Astrocyte (in vitro differentiated cells and primary cell): ENCODE results near the gene ATG4D. TPM values are rescaled to one million over a fixed set of nuclear protein-coding genes. Genes with fewer than 3 reads are reported as not detected.
A peak's percentile ranks its signal among the peaks of the same experiment; 100 is the strongest.

ENCODE experiments used
- DNase-seq: peaks from one replicate; pipeline ENCODE4 v3.0.0-alpha.2; 2010; ENCODE audit warnings: low read depth
- FAIRE-seq: peaks from 2 replicates; lab custom pipeline; 2011; peaks lifted over from hg19 to GRCh38; lab: Jason Lieb, UNC
- H2AFZ ChIP-seq: 2 replicates; pipeline ENCODE4 v1.6.0; 2012; ENCODE audit warnings: low read depth, low read length, inconsistent platforms
- H3K27ac ChIP-seq: 2 replicates; pipeline ENCODE4 v1.5.1; 2011; ENCODE audit warnings: low read depth, low read length, inconsistent platforms
- H3K27me3 ChIP-seq: 2 replicates; pipeline ENCODE4 v1.6.0; 2011; ENCODE audit warnings: low read length, inconsistent platforms; ENCODE audit not compliant: insufficient read depth
- H3K36me3 ChIP-seq: 2 replicates; pipeline ENCODE4 v1.5.1; 2011; ENCODE audit warnings: low read length, inconsistent platforms; ENCODE audit not compliant: insufficient read depth
- H3K4me1 ChIP-seq: 2 replicates; pipeline ENCODE4 v1.5.1; 2011; ENCODE audit warnings: low read length, inconsistent platforms; ENCODE audit not compliant: insufficient read depth
- H3K4me2 ChIP-seq: 2 replicates; pipeline ENCODE4 v1.6.0; 2012; ENCODE audit warnings: low read length, inconsistent platforms
- H3K4me3 ChIP-seq: 2 replicates; pipeline ENCODE4 v1.5.1; 2011; ENCODE audit warnings: low read depth, mild to moderate bottlenecking, low read length, inconsistent platforms; ENCODE audit not compliant: insufficient read depth
- H3K79me2 ChIP-seq: 2 replicates; pipeline ENCODE4 v1.6.0; 2012; ENCODE audit warnings: mild to moderate bottlenecking, low read length, inconsistent platforms; ENCODE audit not compliant: insufficient read depth
- H3K9ac ChIP-seq: 2 replicates; pipeline ENCODE4 v1.6.0; 2012; ENCODE audit warnings: mild to moderate bottlenecking, low read length, inconsistent platforms
- H3K9me3 ChIP-seq: 2 replicates; pipeline ENCODE4 v1.5.1; 2012; ENCODE audit warnings: low read depth, mild to moderate bottlenecking, low read length, inconsistent platforms; ENCODE audit not compliant: insufficient read depth
- H4K20me1 ChIP-seq: 2 replicates; pipeline ENCODE4 v1.6.0; 2012; ENCODE audit warnings: low read length, inconsistent platforms; ENCODE audit not compliant: insufficient read depth
- H3K27ac Mint-ChIP-seq: one replicate; pipeline ENCODE4 v1.8.0; 2021; ENCODE audit warnings: mild to moderate bottlenecking, mixed read lengths; ENCODE audit not compliant: unreplicated experiment
- H3K27me3 Mint-ChIP-seq: one replicate; pipeline ENCODE4 v1.8.0; 2021; ENCODE audit warnings: low read depth, mixed read lengths; ENCODE audit not compliant: unreplicated experiment
- H3K36me3 Mint-ChIP-seq: one replicate; pipeline ENCODE4 v1.8.0; 2021; ENCODE audit warnings: low read depth, mixed read lengths; ENCODE audit not compliant: unreplicated experiment
- H3K4me1 Mint-ChIP-seq: one replicate; pipeline ENCODE4 v1.8.0; 2021; ENCODE audit warnings: low read depth, mixed read lengths; ENCODE audit not compliant: unreplicated experiment
- H3K4me3 Mint-ChIP-seq: one replicate; pipeline ENCODE4 v1.8.0; 2021; ENCODE audit warnings: mild to moderate bottlenecking, moderate library complexity, mixed read lengths; ENCODE audit not compliant: unreplicated experiment
- H3K9me3 Mint-ChIP-seq: one replicate; pipeline ENCODE4 v1.8.0; 2021; ENCODE audit warnings: mild to moderate bottlenecking, mixed read lengths; ENCODE audit not compliant: unreplicated experiment
- CTCF ChIP-seq: IDR thresholded peaks from 2 replicates; pipeline ENCODE4 v1.5.1; 2011; ENCODE audit warnings: low read depth, mild to moderate bottlenecking, inconsistent platforms, low read length, moderate library complexity; ENCODE audit not compliant: insufficient read depth
- EZH2 ChIP-seq: IDR thresholded peaks from 2 replicates; pipeline ENCODE4 v1.6.1; 2012; ENCODE audit warnings: mild to moderate bottlenecking, low read length, inconsistent platforms; ENCODE audit not compliant: insufficient read depth
- total RNA-seq: library from RNA; stranded (reverse); gene quantifications from 2 replicates; pipeline ENCODE4 v1.2.1, GENCODE V29; 2021

The ATG4D gene
- total RNA-seq, 1 donor from 2014 or later: 23.5 TPM

- H3K4me3 Mint-ChIP-seq: peak overlapping the region; percentile 76
- Histone ChIP-seq H3K27me3 (peaks cover 63% of the 10 kb centered on the region), H3K9ac (no peak overlapping the region), H3K4me2 (peak overlapping the region; percentile 79), H3K4me1 (peaks cover 4% of the 10 kb centered on the region), H3K79me2 (no peaks in the 10 kb centered on the region), H3K27ac (no peak overlapping the region), H3K4me3 (peak overlapping the region; percentile 33), H4K20me1 (no peaks in the 10 kb centered on the region), H3K36me3 (no peaks in the 10 kb centered on the region), H2AFZ (peak overlapping the region; percentile 64), H3K9me3 (no peaks in the 10 kb centered on the region)
- H3K36me3 Mint-ChIP-seq: peaks cover 4% of the 10 kb centered on the region
- FAIRE-seq (no peak), DNase-seq (no peak)
- TF ChIP-seq EZH2 (no peak), CTCF (no peak)
- H3K9me3 Mint-ChIP-seq: peaks cover 3% of the 10 kb centered on the region
- H3K27me3 Mint-ChIP-seq: peaks cover 49% of the 10 kb centered on the region
- H3K27ac Mint-ChIP-seq: peak overlapping the region; percentile 18
- H3K4me1 Mint-ChIP-seq: peaks cover 8% of the 10 kb centered on the region
Measured at GRCh38 chr19:10517760-10518443, 25.8 kb upstream of the ATG4D start.

GRCh38 chr19:10518444-10519361, 25.0 kb upstream of the ATG4D start:
- Histone ChIP-seq H3K4me2 (peak overlapping the region; percentile 79), H2AFZ (peak overlapping the region; percentile 43), H3K9me3 (no peaks in the 10 kb centered on the region), H3K4me1 (peaks cover 4% of the 10 kb centered on the region), H3K9ac (no peak overlapping the region), H3K79me2 (no peaks in the 10 kb centered on the region), H3K27me3 (peaks cover 55% of the 10 kb centered on the region), H4K20me1 (no peaks in the 10 kb centered on the region), H3K4me3 (no peak overlapping the region), H3K27ac (no peak overlapping the region), H3K36me3 (no peaks in the 10 kb centered on the region)
- no peaks in the 10 kb centered on the region for H3K36me3 Mint-ChIP-seq
- FAIRE-seq (no peak), DNase-seq (no peak)
- no peaks in the 10 kb centered on the region for H3K9me3 Mint-ChIP-seq
- TF ChIP-seq EZH2 (no peak), CTCF (no peak)
- peaks cover 45% of the 10 kb centered on the region for H3K27me3 Mint-ChIP-seq
- peaks cover 8% of the 10 kb centered on the region for H3K4me1 Mint-ChIP-seq
- H3K27ac Mint-ChIP-seq: no peak overlapping the region
- H3K4me3 Mint-ChIP-seq: peak overlapping the region; percentile 76
